Trophoblast cell (in vitro differentiated cells and primary cell): ENCODE measurements around the gene EHF.

Source experiments
- DNase-seq, 2 donors: peaks; one replicate each; pipeline ENCODE4 v3.0.0-alpha.2; 2016
- H2AFZ ChIP-seq: 2 replicates; pipeline ENCODE4 v1.6.1; 2013; ENCODE audit warnings: low read length, moderate library complexity, mild to moderate bottlenecking; ENCODE audit not compliant: insufficient read depth, poor library complexity
- H2AK5ac ChIP-seq: 2 replicates; pipeline ENCODE4 v1.6.1; 2013; ENCODE audit warnings: mild to moderate bottlenecking, low read length
- H2BK120ac ChIP-seq: 2 replicates; pipeline ENCODE4 v1.6.1; 2013; ENCODE audit warnings: low read length, mild to moderate bottlenecking, moderate library complexity; ENCODE audit not compliant: insufficient read depth, poor library complexity
- H2BK12ac ChIP-seq: 2 replicates; pipeline ENCODE4 v1.6.1; 2013; ENCODE audit warnings: mild to moderate bottlenecking, low read length, moderate library complexity
- H2BK5ac ChIP-seq: 2 replicates; pipeline ENCODE4 v1.6.1; 2013; ENCODE audit warnings: low read length, low read depth, moderate library complexity, mild to moderate bottlenecking; ENCODE audit not compliant: poor library complexity
- H3K14ac ChIP-seq: 2 replicates; pipeline ENCODE4 v1.6.1; 2013; ENCODE audit warnings: mild to moderate bottlenecking, low read length
- H3K18ac ChIP-seq: 2 replicates; pipeline ENCODE4 v1.6.1; 2013; ENCODE audit warnings: mild to moderate bottlenecking, low read length
- H3K23ac ChIP-seq: 2 replicates; pipeline ENCODE4 v1.6.1; 2013; ENCODE audit warnings: low read length
- H3K27ac ChIP-seq: 2 replicates; pipeline ENCODE4 v1.5.1; 2013; ENCODE audit warnings: low read depth, mild to moderate bottlenecking, inconsistent platforms, low read length, moderate library complexity
- H3K27me3 ChIP-seq: 2 replicates; pipeline ENCODE4 v1.6.1; 2013; ENCODE audit warnings: inconsistent platforms, mild to moderate bottlenecking, low read length, moderate library complexity; ENCODE audit not compliant: insufficient read depth
- H3K36me3 ChIP-seq, 2 experiments: 1 replicate in 1 of 2; 2 replicates in 1 of 2; pipeline ENCODE4 v1.6.1; 2013; ENCODE audit warnings: low read length in 2 of 2, mild to moderate bottlenecking in 2 of 2, moderate library complexity in 1 of 2; ENCODE audit not compliant: insufficient read depth in 2 of 2, control insufficient read depth in 1 of 2
- H3K4ac ChIP-seq: 2 replicates; pipeline ENCODE4 v1.6.1; 2013; ENCODE audit warnings: low read depth, mild to moderate bottlenecking, low read length, moderate library complexity
- H3K4me1 ChIP-seq, 2 experiments: 1 replicate in 1 of 2; 2 replicates in 1 of 2; pipeline ENCODE4 v1.6.1; 2013; ENCODE audit warnings: low read length in 2 of 2, mild to moderate bottlenecking in 2 of 2, moderate library complexity in 1 of 2; ENCODE audit not compliant: insufficient read depth in 2 of 2, control insufficient read depth in 1 of 2
- H3K4me2 ChIP-seq: 2 replicates; pipeline ENCODE4 v1.6.1; 2013; ENCODE audit warnings: inconsistent platforms, mild to moderate bottlenecking, low read length, moderate library complexity
- H3K4me3 ChIP-seq: 2 replicates; pipeline ENCODE4 v1.5.1; 2013; ENCODE audit warnings: mild to moderate bottlenecking, low read depth, low read length, inconsistent platforms
- H3K79me1 ChIP-seq: one replicate; pipeline ENCODE4 v1.6.1; 2013; ENCODE audit warnings: low read length
- H3K79me2 ChIP-seq: 2 replicates; pipeline ENCODE4 v1.6.1; 2013; ENCODE audit warnings: low read length, mild to moderate bottlenecking; ENCODE audit not compliant: control insufficient read depth, insufficient read depth, poor library complexity
- H3K9ac ChIP-seq: 2 replicates; pipeline ENCODE4 v1.6.1; 2013; ENCODE audit warnings: mild to moderate bottlenecking, low read length
- H3K9me3 ChIP-seq: 2 replicates; pipeline ENCODE4 v1.6.1; 2013; ENCODE audit warnings: low read depth, mild to moderate bottlenecking, control low read depth, inconsistent platforms, low read length; ENCODE audit not compliant: insufficient read depth
- H4K12ac ChIP-seq: 2 replicates; pipeline ENCODE4 v1.6.1; 2013; ENCODE audit warnings: low read depth, mild to moderate bottlenecking, low read length, moderate library complexity
- H4K8ac ChIP-seq: 2 replicates; pipeline ENCODE4 v1.6.1; 2013; ENCODE audit warnings: low read depth, mild to moderate bottlenecking, low read length, moderate library complexity
- H4K91ac ChIP-seq: one replicate; pipeline ENCODE4 v1.6.1; 2013; ENCODE audit warnings: low read depth, mild to moderate bottlenecking, low read length, moderate library complexity
- WGBS: extraction: QIAGEN DNeasy Blood & Tissue Kit; methylation state at CpG from one replicate; pipeline ENCODE4 v1.1.7; 2013; ENCODE audit warnings: missing lambda C conversion rate; ENCODE audit not compliant: insufficient read length, insufficient coverage; ENCODE audit errors: extremely low coverage; 5-methylcytosine and 5-hydroxymethylcytosine counted together

Gene EHF

DNA sequence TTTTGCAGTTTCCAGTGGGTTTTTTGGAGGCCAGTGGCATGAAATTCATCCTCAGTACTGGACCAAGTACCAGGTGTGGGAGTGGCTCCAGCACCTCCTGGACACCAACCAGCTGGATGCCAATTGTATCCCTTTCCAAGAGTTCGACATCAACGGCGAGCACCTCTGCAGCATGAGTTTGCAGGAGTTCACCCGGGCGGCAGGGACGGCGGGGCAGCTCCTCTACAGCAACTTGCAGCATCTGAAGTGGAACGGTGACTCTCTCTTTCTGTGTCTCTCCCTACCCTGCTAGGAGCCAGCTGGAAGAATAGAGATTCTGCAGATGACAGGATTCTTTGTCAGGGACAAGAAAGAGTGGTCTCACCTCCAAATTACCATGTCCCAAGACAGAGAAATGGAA, 25.5 kb downstream of the EHF start:
- DNase-seq = no peak
- H3K23ac ChIP-seq = no peak overlapping the region
- no peaks in the 10 kb centered on the region for H3K36me3 ChIP-seq
- whole genome bisulfite sequencing = no CpG with 5 or more reads among the region's 8 CpGs
- H3K9me3 ChIP-seq = peaks cover 1% of the 10 kb centered on the region
- no peaks in the 10 kb centered on the region for H3K79me1 ChIP-seq
- H3K4me3 ChIP-seq = no peak overlapping the region
- no peak overlapping the region for H2BK5ac ChIP-seq
- H3K4me1 ChIP-seq = peaks cover 5 to 6% of the 10 kb centered on the region in 2 experiments
- no peak overlapping the region for H2AFZ ChIP-seq
- no peaks in the 10 kb centered on the region for H3K27me3 ChIP-seq
- H4K91ac ChIP-seq = no peak overlapping the region
- H3K14ac ChIP-seq = no peak overlapping the region
- no peaks in the 10 kb centered on the region for H3K79me2 ChIP-seq
- H3K4ac ChIP-seq = no peak overlapping the region
- no peak overlapping the region for H3K4me2 ChIP-seq
- H3K18ac ChIP-seq = no peak overlapping the region
- no peak overlapping the region for H3K27ac ChIP-seq
- H4K12ac ChIP-seq = no peak overlapping the region
- H2BK120ac ChIP-seq = no peak overlapping the region
- H2AK5ac ChIP-seq = no peak overlapping the region
- no peak overlapping the region for H3K9ac ChIP-seq
- no peak overlapping the region for H4K8ac ChIP-seq
- H2BK12ac ChIP-seq = no peak overlapping the region

- H3K4me3 ChIP-seq = no peak overlapping the region
- H2BK120ac ChIP-seq = no peak overlapping the region
- no peak overlapping the region for H3K4ac ChIP-seq
- no CpG with 5 or more reads among the region's 2 CpGs for WGBS
- no peak overlapping the region for H2BK12ac ChIP-seq
- no peak overlapping the region for H2AFZ ChIP-seq
- H2BK5ac ChIP-seq = no peak overlapping the region
- H3K4me2 ChIP-seq = no peak overlapping the region
- no peaks in the 10 kb centered on the region for H3K79me1 ChIP-seq
- no peaks in the 10 kb centered on the region for H3K36me3 ChIP-seq
- H3K9me3 ChIP-seq = peaks cover 1% of the 10 kb centered on the region
- H3K27ac ChIP-seq = no peak overlapping the region
- no peak overlapping the region for H4K8ac ChIP-seq
- DNase-seq = no peak
- no peak overlapping the region for H3K9ac ChIP-seq
- H4K91ac ChIP-seq = no peak overlapping the region
- peaks cover 4 to 5% of the 10 kb centered on the region in 2 experiments for H3K4me1 ChIP-seq
- no peak overlapping the region for H4K12ac ChIP-seq
- H2AK5ac ChIP-seq = no peak overlapping the region
- no peak overlapping the region for H3K23ac ChIP-seq
- no peaks in the 10 kb centered on the region for H3K27me3 ChIP-seq
- no peak overlapping the region for H3K18ac ChIP-seq
- H3K14ac ChIP-seq = no peak overlapping the region
- no peaks in the 10 kb centered on the region for H3K79me2 ChIP-seq
Observed at GRCh38 chr11:34647131-34647530, 26.2 kb downstream of the EHF start.

- Histone ChIP-seq H3K4me3 (no peak overlapping the region), H3K4me2 (no peak overlapping the region), H3K79me1 (no peaks in the 10 kb centered on the region), H2BK5ac (no peak overlapping the region), H3K14ac (no peak overlapping the region), H2BK12ac (no peak overlapping the region), H4K8ac (no peak overlapping the region), H3K79me2 (no peaks in the 10 kb centered on the region), H4K91ac (no peak overlapping the region), H3K4ac (no peak overlapping the region), H3K4me1 (peaks cover 4 to 5% of the 10 kb centered on the region in 2 experiments), H2AK5ac (no peak overlapping the region), H3K9me3 (peaks cover 1% of the 10 kb centered on the region), H3K27me3 (no peaks in the 10 kb centered on the region), H3K23ac (no peak overlapping the region), H3K27ac (no peak overlapping the region), H3K36me3 (no peaks in the 10 kb centered on the region), H2BK120ac (no peak overlapping the region), H3K18ac (no peak overlapping the region), H3K9ac (no peak overlapping the region), H4K12ac (no peak overlapping the region), H2AFZ (no peak overlapping the region)
- no CpG with 5 or more reads among the region's 3 CpGs for WGBS
- DNase-seq = no peak
Observed at GRCh38 chr11:34647532-34647931, 26.6 kb downstream of the EHF start.

- Histone ChIP-seq H3K23ac (no peak overlapping the region), H2BK5ac (no peak overlapping the region), H3K14ac (no peak overlapping the region), H3K79me1 (no peaks in the 10 kb centered on the region), H3K4ac (no peak overlapping the region), H2AK5ac (no peak overlapping the region), H3K36me3 (no peaks in the 10 kb centered on the region), H3K4me3 (no peak overlapping the region), H4K91ac (no peak overlapping the region), H3K4me1 (peaks cover 4 to 5% of the 10 kb centered on the region in 2 experiments), H3K9me3 (peaks cover 1% of the 10 kb centered on the region), H4K8ac (no peak overlapping the region), H3K4me2 (no peak overlapping the region), H3K27me3 (no peaks in the 10 kb centered on the region), H4K12ac (no peak overlapping the region), H3K18ac (no peak overlapping the region), H2BK120ac (no peak overlapping the region), H3K79me2 (no peaks in the 10 kb centered on the region), H3K9ac (no peak overlapping the region), H3K27ac (no peak overlapping the region), H2AFZ (no peak overlapping the region), H2BK12ac (no peak overlapping the region)
- DNase-seq = no peak
- no CpG with 5 or more reads among the region's 1 CpG for WGBS
Observed at GRCh38 chr11:34648036-34648435, 27.1 kb downstream of the EHF start.
